A549 (cell line): ENCODE results near the gene PSMB11.

Experiments used
- CEBPB ChIP-seq, 2 experiments: fragments of >200 bp in 1 of 2; sonication (Bioruptor Twin) in 1 of 2; formaldehyde crosslinking in 1 of 2; IDR thresholded peaks; 2 replicates each; pipeline ENCODE4 v1.6.1; 2012 to 2016
- JUN ChIP-seq, 2 experiments: fragments of >200 bp; sonication (Bioruptor Twin); formaldehyde crosslinking; IDR thresholded peaks; 2 replicates in 1 of 2; 3 replicates in 1 of 2; pipeline ENCODE4 v1.6.1; 2016 to 2017
- JUNB ChIP-seq: fragments of >200 bp; sonication (Bioruptor Twin); formaldehyde crosslinking; IDR thresholded peaks from 2 replicates; pipeline ENCODE4 v1.6.1; 2016
- PHF8 ChIP-seq: fragments of 200-600 bp; sonication (generic); IDR thresholded peaks from 2 replicates; pipeline ENCODE4 v1.6.1; 2016; ENCODE audit warnings: low read depth, mild to moderate bottlenecking, antibody characterized with exemption, moderate library complexity, borderline replicate concordance
- POLR2A ChIP-seq: IDR thresholded peaks from 2 replicates; pipeline ENCODE4 v1.6.1; 2012; ENCODE audit warnings: mild to moderate bottlenecking, low read length
- RAD21 ChIP-seq, 2 experiments: fragments of >200 bp in 1 of 2; sonication (Bioruptor Twin) in 1 of 2; formaldehyde crosslinking in 1 of 2; IDR thresholded peaks in 1 of 2; conservative IDR thresholded peaks in 1 of 2; 2 replicates in 1 of 2; 3 replicates in 1 of 2; pipeline ENCODE4 v1.6.1; 2012 to 2018; ENCODE audit warnings: inconsistent platforms in 1 of 2
- TF ChIP-seq, protein P1 (sequence below): fragments of >200 bp; sonication (Bioruptor Twin); formaldehyde crosslinking; IDR thresholded peaks from 3 replicates; pipeline ENCODE4 v1.5.1; 2016
- TF ChIP-seq, protein P2 (sequence below): IDR thresholded peaks from 2 replicates; pipeline ENCODE4 v1.6.1; 2012

DNA sequence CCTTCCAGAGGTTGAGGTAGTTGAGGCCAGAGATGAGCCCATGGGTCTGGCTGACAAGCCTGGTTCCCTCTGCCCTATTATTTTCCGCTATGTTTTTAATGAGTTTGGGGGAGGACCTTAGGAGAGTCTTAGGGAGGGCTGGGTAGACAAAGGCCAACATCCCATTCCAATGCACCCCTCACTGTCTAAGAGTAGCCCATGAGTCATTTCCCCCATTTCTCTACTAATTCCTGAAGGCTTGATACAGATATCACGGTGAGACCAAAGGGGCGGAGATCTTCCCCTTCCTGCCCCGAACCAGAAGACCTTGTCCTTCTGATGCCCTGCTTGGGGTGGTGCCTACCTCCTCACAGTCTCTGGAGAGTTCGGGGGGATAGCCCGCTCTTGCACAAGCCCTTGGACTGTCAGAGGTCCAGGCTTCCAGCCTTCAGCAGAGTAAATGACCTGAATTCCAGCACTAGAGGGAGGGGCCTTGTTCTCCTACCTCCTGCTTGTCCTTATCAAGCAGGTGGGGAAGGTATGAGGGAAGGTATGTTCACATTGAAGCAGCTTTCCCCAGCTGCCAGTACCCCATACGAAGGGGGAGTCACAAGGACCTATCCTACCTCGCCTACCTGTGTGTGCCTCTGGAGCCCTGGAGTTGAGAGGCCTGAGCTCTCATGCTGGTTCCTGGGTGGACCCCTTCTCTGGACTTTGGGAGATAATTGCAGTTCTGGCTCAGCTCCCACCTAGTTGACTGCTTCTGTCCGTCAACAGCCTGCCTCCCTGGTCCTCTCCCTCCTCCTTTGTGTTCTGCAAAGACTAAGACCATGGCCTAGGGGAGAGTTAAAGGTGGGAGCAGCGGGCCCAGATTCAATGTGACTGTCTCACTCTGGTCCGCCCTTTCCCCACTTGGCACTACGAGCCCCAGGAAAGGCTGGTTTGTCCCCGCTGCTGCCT lies 3.7 kb downstream of the PSMB11 start:
- TF ChIP-seq JUNB = no peak
- TF ChIP-seq, protein P1, sequence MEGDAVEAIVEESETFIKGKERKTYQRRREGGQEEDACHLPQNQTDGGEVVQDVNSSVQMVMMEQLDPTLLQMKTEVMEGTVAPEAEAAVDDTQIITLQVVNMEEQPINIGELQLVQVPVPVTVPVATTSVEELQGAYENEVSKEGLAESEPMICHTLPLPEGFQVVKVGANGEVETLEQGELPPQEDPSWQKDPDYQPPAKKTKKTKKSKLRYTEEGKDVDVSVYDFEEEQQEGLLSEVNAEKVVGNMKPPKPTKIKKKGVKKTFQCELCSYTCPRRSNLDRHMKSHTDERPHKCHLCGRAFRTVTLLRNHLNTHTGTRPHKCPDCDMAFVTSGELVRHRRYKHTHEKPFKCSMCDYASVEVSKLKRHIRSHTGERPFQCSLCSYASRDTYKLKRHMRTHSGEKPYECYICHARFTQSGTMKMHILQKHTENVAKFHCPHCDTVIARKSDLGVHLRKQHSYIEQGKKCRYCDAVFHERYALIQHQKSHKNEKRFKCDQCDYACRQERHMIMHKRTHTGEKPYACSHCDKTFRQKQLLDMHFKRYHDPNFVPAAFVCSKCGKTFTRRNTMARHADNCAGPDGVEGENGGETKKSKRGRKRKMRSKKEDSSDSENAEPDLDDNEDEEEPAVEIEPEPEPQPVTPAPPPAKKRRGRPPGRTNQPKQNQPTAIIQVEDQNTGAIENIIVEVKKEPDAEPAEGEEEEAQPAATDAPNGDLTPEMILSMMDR = no peak
- TF ChIP-seq RAD21 (conservative IDR thresholded peaks at IDR 0.05 in 1 of 2, IDR thresholded peaks at IDR 0.05 in 1 of 2) = no peak
- no peak for TF ChIP-seq PHF8
- TF ChIP-seq CEBPB (IDR thresholded peaks at IDR 0.05) = no peak
- TF ChIP-seq, protein P2, sequence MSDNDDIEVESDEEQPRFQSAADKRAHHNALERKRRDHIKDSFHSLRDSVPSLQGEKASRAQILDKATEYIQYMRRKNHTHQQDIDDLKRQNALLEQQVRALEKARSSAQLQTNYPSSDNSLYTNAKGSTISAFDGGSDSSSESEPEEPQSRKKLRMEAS = no peak
- no peak for TF ChIP-seq POLR2A
- TF ChIP-seq JUN (IDR thresholded peaks at IDR 0.05) = no peak
